Limb (tissue), 2 donors: ENCODE data around the gene RGS2.

Source experiments
- DNase-seq, 2 donors: peaks; one replicate each; pipeline ENCODE4 v3.0.0-alpha.2; 2016; ENCODE audit errors: extremely low spot score in 2 of 2

RGS2 gene

GRCh38 chr1:192795916-192796618 is 12.8 kb upstream of the RGS2 start:
- DNase-seq = no peak

GRCh38 chr1:192797143-192797542 is 11.7 kb upstream of the RGS2 start:
- no peak for DNase-seq

- no peak for DNase-seq
These were observed 10.9 kb upstream of the RGS2 start for GRCh38 chr1:192797891-192798290.

GRCh38 chr1:192801451-192801850 is 7.4 kb upstream of the RGS2 start:
- no peak for DNase-seq

- no peak for DNase-seq
These were observed 6.4 kb upstream of the RGS2 start for GRCh38 chr1:192802406-192802805.

- no peak for DNase-seq
These were observed 5.3 kb upstream of the RGS2 start for GRCh38 chr1:192803501-192803900.

GRCh38 chr1:192805832-192806323 is 3.0 kb upstream of the RGS2 start:
- peak in 1 of 2 donors; percentile 75 for DNase-seq

GRCh38 chr1:192807211-192808162 is 1.4 kb upstream of the RGS2 start:
- peak in 1 of 2 donors; percentile 42 for DNase-seq

GRCh38 chr1:192808163-192808517 is 699 bp upstream of the RGS2 start:
- DNase-seq = peak in 1 of 2 donors; percentile 17

- DNase-seq = peak in 1 of 2 donors; percentile 55
These were observed 741 bp downstream of the RGS2 start for GRCh38 chr1:192809307-192810252.

- DNase-seq = peak; percentile 51 to 55
These were observed 1.5 kb downstream of the RGS2 start for GRCh38 chr1:192810253-192810880.

- no peak for DNase-seq
These were observed 2.2 kb downstream of the RGS2 start for GRCh38 chr1:192811006-192811405.

- DNase-seq = no peak
These were observed 2.9 kb downstream of the RGS2 start for GRCh38 chr1:192811594-192812239.

GRCh38 chr1:192812420-192813209 is 3.8 kb downstream of the RGS2 start:
- no peak for DNase-seq

GRCh38 chr1:192814805-192815204 is 6.0 kb downstream of the RGS2 start:
- DNase-seq = no peak

GRCh38 chr1:192817246-192817645 is 8.4 kb downstream of the RGS2 start:
- no peak for DNase-seq

- no peak for DNase-seq
These were observed 12.5 kb downstream of the RGS2 start for GRCh38 chr1:192821296-192821695.

- no peak for DNase-seq
These were observed 15.7 kb downstream of the RGS2 start for GRCh38 chr1:192824511-192824910.

- no peak for DNase-seq
These were observed 18.1 kb downstream of the RGS2 start for GRCh38 chr1:192826791-192827546.
